ENCODE results near the gene STK39.

STK39 gene

GRCh38 chr2:168118733-168119514, 128.5 kb downstream of the STK39 start:
- peak overlapping the region; percentile 5 for H3K27ac ChIP-seq
- TF ChIP-seq CTCF (IDR thresholded peaks at IDR 0.05): peak; percentile 24

GRCh38 chr2:168116448-168116847, 130.9 kb downstream of the STK39 start:
- H3K4me1 ChIP-seq (ENCODE audit: control insufficient read depth in 1 of 2, insufficient read depth in 1 of 2, low read depth in 1 of 2, low read length in 1 of 2): peaks cover 0 to 5% of the 10 kb centered on the region in 2 experiments
- no peak overlapping the region for H3K4me3 ChIP-seq (ENCODE audit: low read depth in 1 of 2, low read length in 1 of 2)
- H3K9me3 ChIP-seq: no peaks in the 10 kb centered on the region
- no peak for TF ChIP-seq CTCF (IDR thresholded peaks at IDR 0.05)
- H3K27ac ChIP-seq: no peak overlapping the region
- no peaks in the 10 kb centered on the region for H3K36me3 ChIP-seq
- H3K27me3 ChIP-seq: no peaks in the 10 kb centered on the region

More at GRCh38 chr2:168118733-168119514, 128.5 kb downstream of the STK39 start:
- Histone ChIP-seq H3K36me3 (no peaks in the 10 kb centered on the region), H3K27me3 (no peaks in the 10 kb centered on the region), H3K4me1 (ENCODE audit: control insufficient read depth in 1 of 2, insufficient read depth in 1 of 2, low read depth in 1 of 2, low read length in 1 of 2) (peaks cover 0 to 4% of the 10 kb centered on the region in 2 experiments), H3K4me3 (ENCODE audit: low read depth in 1 of 2, low read length in 1 of 2) (no peak overlapping the region), H3K9me3 (no peaks in the 10 kb centered on the region)

- no peak overlapping the region for H3K27ac ChIP-seq
- no peak overlapping the region for H3K4me3 ChIP-seq (ENCODE audit: low read depth in 1 of 2, low read length in 1 of 2)
- no peaks in the 10 kb centered on the region for H3K27me3 ChIP-seq
- H3K36me3 ChIP-seq: no peaks in the 10 kb centered on the region
- peaks cover 0 to 5% of the 10 kb centered on the region in 2 experiments for H3K4me1 ChIP-seq (ENCODE audit: control insufficient read depth in 1 of 2, insufficient read depth in 1 of 2, low read depth in 1 of 2, low read length in 1 of 2)
- no peaks in the 10 kb centered on the region for H3K9me3 ChIP-seq
- no peak for TF ChIP-seq CTCF (IDR thresholded peaks at IDR 0.05)
Observed at GRCh38 chr2:168114619-168115018, 132.8 kb downstream of the STK39 start.

GRCh38 chr2:168114040-168114439, 133.4 kb downstream of the STK39 start:
- Histone ChIP-seq H3K4me3 (ENCODE audit: low read depth in 1 of 2, low read length in 1 of 2) (no peak overlapping the region), H3K4me1 (ENCODE audit: control insufficient read depth in 1 of 2, insufficient read depth in 1 of 2, low read depth in 1 of 2, low read length in 1 of 2) (peaks cover 0 to 5% of the 10 kb centered on the region in 2 experiments), H3K27me3 (no peaks in the 10 kb centered on the region), H3K9me3 (no peaks in the 10 kb centered on the region), H3K27ac (no peak overlapping the region), H3K36me3 (no peaks in the 10 kb centered on the region)
- TF ChIP-seq CTCF (IDR thresholded peaks at IDR 0.05): no peak

GRCh38 chr2:168107322-168107721, 140.1 kb downstream of the STK39 start:
- no peak for TF ChIP-seq CTCF (IDR thresholded peaks at IDR 0.05)
- Histone ChIP-seq H3K9me3 (no peaks in the 10 kb centered on the region), H3K36me3 (no peaks in the 10 kb centered on the region), H3K27ac (no peak overlapping the region), H3K4me3 (ENCODE audit: low read depth in 1 of 2, low read length in 1 of 2) (no peak overlapping the region), H3K27me3 (no peaks in the 10 kb centered on the region), H3K4me1 (ENCODE audit: control insufficient read depth in 1 of 2, insufficient read depth in 1 of 2, low read depth in 1 of 2, low read length in 1 of 2) (peaks cover 0 to 8% of the 10 kb centered on the region in 2 experiments)

Data from neutrophil (primary cell).